Upper lobe of left lung (tissue), 4 donors: ENCODE measurements around the gene DNAI1.

Experiments
- CTCF ChIP-seq, 6 experiments: fragments of 450-650 bp in 4 of 6; fragments of 200-600 bp in 2 of 6; sonication (generic) in 2 of 6; IDR thresholded peaks; one replicate each; pipeline ENCODE4 v1.5.1; 2016 to 2019; ENCODE audit warnings: antibody characterized with exemption in 6 of 6
- EP300 ChIP-seq, 4 donors: sonication (generic); formaldehyde crosslinking; IDR thresholded peaks; one replicate each; pipeline ENCODE4 v1.5.1; 2017; ENCODE audit warnings: antibody characterized with exemption in 4 of 4, control low read depth in 2 of 4
- POLR2A ChIP-seq, 4 donors: fragments of 450-650 bp; IDR thresholded peaks; one replicate each; pipeline ENCODE4 v1.5.1; 2016 to 2017; ENCODE audit warnings: antibody characterized with exemption in 4 of 4, mild to moderate bottlenecking in 2 of 4
- POLR2AphosphoS5 ChIP-seq, 2 donors: sonication (generic); formaldehyde crosslinking; IDR thresholded peaks; one replicate each; pipeline ENCODE4 v1.5.1; 2017; ENCODE audit warnings: antibody characterized with exemption in 2 of 2

- TF ChIP-seq POLR2A (IDR thresholded peaks at IDR 0.05) (no peak), EP300 (IDR thresholded peaks at IDR 0.05) (no peak), CTCF (IDR thresholded peaks at IDR 0.05) (no peak), POLR2AphosphoS5 (IDR thresholded peaks at IDR 0.05) (no peak)
Measured at GRCh38 chr9:34550681-34551270, 92.2 kb downstream of the DNAI1 start.
